Epithelial cell of prostate (primary cell): ENCODE results near the gene SFT2D2.

ENCODE experiments used
- DNase-seq: peaks from one replicate; pipeline ENCODE4 v3.0.0-alpha.2; 2011; ENCODE audit warnings: low read depth, low spot score
- H3K27ac ChIP-seq: fragments of 450-650 bp; 2 replicates; pipeline ENCODE4 v1.5.1; 2017; ENCODE audit warnings: mild to moderate bottlenecking

SFT2D2 gene

GRCh38 chr1:168300626-168301025 lies 74.8 kb downstream of the SFT2D2 start:
- DNase-seq, result no peak
- H3K27ac ChIP-seq, result peak overlapping the region; percentile 88

DNA sequence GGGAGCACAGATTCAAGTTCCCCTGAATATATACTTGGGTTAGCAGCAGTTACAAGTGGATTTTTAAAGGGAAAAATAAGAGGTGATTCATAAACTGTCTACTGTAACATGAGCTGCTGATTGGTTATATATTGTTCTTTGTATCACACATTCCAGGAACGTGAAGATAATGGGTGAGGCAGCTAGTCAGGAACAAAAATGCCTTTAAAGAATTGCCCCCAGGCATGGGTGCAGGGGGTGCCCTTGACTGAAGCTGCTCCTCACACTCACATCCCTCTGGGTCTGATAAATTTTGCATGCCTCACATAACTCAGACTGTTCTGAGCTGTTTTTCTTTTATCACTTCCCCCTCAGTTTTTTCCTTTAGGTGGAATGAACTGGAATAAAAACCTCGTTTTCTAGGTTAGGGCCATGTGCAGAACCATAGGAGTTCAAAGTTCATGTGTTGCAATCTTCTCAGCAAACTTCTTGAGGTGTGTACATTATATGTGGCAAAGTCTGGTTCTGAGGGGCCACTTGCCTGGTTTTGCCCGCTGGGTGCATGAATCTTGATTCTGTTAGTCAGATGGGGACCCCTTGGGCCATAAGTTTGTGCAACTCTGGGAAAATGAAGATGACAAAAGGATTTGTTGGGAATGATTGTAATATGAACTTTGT lies 76.0 kb downstream of the SFT2D2 start:
- peak overlapping the region; percentile 88 for H3K27ac ChIP-seq
- DNase-seq, result peak; percentile 80
